Measurements from ENCODE around the gene SUFU.

Gene SUFU

DNA sequence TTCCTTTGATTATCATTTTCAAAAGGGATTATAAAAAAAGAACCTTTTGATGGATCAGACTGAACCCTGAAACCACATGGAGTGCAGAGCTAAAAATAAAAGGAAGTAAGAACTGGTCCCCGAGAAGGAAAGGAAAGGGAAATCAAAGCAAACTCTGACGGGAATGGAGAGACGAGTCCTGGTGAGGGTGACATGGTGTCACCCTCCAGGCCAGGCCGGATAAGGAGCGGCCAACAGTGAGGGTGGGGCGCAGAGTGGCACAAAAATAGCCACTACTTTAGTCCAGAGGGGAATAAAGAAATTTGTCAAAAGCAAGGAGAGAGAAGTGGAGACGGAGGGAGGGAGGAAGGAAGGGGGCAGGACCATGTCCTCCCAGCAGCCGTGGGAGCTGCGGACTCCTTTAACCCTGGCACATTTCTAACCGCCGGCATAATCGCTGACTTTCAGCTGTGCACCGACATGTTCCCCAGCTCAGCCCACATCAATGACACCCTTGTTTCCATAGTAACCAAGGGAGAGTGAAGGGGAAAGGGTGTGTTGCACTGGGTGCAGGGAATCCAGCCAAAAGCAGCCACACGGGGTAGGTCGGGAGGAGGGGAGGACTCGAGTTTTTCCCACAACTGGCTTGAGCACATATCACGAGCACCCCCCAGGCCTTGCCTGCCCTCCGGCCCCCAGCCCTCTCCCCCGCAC, 170.2 kb downstream of the SUFU start:
- peak overlapping the region; percentile 97 to 98 (median 98) for H3K27ac Mint-ChIP-seq
- H3K4me1 Mint-ChIP-seq: peaks cover 83% of the 10 kb centered on the region
- peak overlapping the region; percentile 76 to 84 (median 82) for H3K4me3 Mint-ChIP-seq
- H3K27me3 Mint-ChIP-seq (ENCODE audit: low read depth): no peaks in the 10 kb centered on the region
- TF ChIP-seq CTCF (IDR thresholded peaks at IDR 0.05; ENCODE audit: unreplicated experiment in 3 of 3): no peak
- H3K36me3 Mint-ChIP-seq (ENCODE audit: low read depth): no peaks in the 10 kb centered on the region
- H3K9me3 Mint-ChIP-seq: no peaks in the 10 kb centered on the region

- peak overlapping the region; percentile 63 to 80 (median 76) for H3K4me3 Mint-ChIP-seq
- peak overlapping the region; percentile 97 to 98 (median 98) for H3K27ac Mint-ChIP-seq
- no peaks in the 10 kb centered on the region for H3K36me3 Mint-ChIP-seq (ENCODE audit: low read depth)
- no peaks in the 10 kb centered on the region for H3K27me3 Mint-ChIP-seq (ENCODE audit: low read depth)
- H3K9me3 Mint-ChIP-seq: no peaks in the 10 kb centered on the region
- peaks cover 88% of the 10 kb centered on the region for H3K4me1 Mint-ChIP-seq
- TF ChIP-seq CTCF (IDR thresholded peaks at IDR 0.05; ENCODE audit: unreplicated experiment in 3 of 3): no peak
These were observed 170.8 kb downstream of the SUFU start for GRCh38 chr10:102674566-102674965.

DNA sequence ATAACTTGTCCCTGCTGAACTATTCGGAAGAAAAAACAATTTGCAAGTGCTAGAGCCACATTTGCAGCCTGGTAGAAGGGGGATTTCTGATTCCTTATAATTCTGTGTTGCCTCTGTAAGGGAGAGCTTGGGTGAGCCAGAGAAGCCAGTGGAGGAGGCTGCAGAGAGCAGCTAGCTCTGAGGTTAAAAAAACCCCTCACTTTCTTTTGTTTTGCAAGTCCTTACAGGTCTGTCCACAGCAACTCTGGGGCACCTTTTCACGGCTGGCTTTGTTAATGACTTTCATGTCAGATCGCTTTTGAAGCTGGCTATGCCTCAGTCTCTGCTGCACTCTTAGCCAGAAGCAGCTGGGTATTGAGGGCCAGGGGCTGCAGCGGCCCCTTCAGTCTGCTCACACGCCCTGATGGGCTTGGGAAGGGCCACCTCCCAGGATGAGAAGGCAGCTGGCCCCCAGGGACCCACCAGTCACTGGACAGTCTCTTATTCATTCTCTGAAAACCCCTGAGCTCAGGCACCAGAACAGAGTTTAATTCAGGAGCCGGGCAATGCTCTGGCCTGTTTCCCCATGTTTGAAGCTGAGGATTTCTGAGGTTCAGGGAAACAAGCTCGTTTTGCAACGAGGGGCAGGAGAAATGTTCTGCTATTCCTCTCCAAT, 171.4 kb downstream of the SUFU start:
- TF ChIP-seq CTCF (IDR thresholded peaks at IDR 0.05; ENCODE audit: unreplicated experiment in 3 of 3): no peak
- peaks cover 86% of the 10 kb centered on the region for H3K4me1 Mint-ChIP-seq
- H3K36me3 Mint-ChIP-seq (ENCODE audit: low read depth): peaks cover 1% of the 10 kb centered on the region
- H3K9me3 Mint-ChIP-seq: no peaks in the 10 kb centered on the region
- peak overlapping the region; percentile 97 to 98 (median 98) for H3K27ac Mint-ChIP-seq
- no peaks in the 10 kb centered on the region for H3K27me3 Mint-ChIP-seq (ENCODE audit: low read depth)
- H3K4me3 Mint-ChIP-seq: peak overlapping the region; percentile 63 to 80 (median 76)

DNA sequence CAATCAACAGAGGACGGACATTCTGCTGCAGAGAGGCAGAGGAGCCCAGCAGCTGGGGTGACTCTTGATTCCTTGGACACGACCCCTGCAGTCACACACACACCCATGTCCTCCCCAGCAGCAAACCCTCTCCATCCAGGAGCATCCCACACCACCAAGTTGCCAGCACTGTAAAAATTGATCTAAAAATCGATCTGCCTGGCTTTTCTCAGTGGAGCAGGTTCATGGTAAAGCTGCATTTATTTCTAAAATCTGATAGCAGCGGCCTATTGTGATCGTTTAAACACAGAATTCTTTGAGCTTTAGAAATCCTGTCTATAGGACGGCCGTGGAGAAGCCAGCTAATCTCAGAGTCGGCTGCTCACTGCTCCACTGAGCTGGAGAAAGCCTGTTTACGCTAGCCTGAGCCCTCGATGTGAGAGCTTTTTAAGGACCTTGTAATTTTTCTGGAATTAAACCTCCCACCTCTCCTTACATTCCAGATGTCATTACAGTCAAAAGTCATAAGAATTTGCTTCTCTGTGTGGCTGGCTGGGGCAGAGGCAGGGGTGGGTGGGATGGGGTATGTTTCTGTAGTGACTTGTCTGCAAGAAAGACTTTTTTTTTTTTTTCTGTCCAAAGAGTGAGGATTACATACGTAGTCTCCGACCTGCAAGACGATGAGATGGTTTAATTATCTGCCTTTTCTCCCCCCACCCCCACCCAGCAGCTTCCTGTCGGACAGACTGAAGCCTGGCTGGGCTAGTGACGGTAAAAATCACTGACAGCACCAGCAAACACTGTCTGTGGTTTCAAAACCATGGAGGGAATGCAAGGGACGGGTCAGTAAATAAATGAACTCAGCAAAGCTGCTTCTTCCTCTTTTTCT, 172.1 kb downstream of the SUFU start:
- peaks cover 6% of the 10 kb centered on the region for H3K36me3 Mint-ChIP-seq (ENCODE audit: low read depth)
- peaks cover 84% of the 10 kb centered on the region for H3K4me1 Mint-ChIP-seq
- H3K4me3 Mint-ChIP-seq: peak overlapping the region; percentile 63 to 80 (median 76)
- TF ChIP-seq CTCF (IDR thresholded peaks at IDR 0.05; ENCODE audit: unreplicated experiment in 3 of 3): no peak
- H3K9me3 Mint-ChIP-seq: no peaks in the 10 kb centered on the region
- peak overlapping the region; percentile 97 to 98 (median 98) for H3K27ac Mint-ChIP-seq
- no peaks in the 10 kb centered on the region for H3K27me3 Mint-ChIP-seq (ENCODE audit: low read depth)

DNA sequence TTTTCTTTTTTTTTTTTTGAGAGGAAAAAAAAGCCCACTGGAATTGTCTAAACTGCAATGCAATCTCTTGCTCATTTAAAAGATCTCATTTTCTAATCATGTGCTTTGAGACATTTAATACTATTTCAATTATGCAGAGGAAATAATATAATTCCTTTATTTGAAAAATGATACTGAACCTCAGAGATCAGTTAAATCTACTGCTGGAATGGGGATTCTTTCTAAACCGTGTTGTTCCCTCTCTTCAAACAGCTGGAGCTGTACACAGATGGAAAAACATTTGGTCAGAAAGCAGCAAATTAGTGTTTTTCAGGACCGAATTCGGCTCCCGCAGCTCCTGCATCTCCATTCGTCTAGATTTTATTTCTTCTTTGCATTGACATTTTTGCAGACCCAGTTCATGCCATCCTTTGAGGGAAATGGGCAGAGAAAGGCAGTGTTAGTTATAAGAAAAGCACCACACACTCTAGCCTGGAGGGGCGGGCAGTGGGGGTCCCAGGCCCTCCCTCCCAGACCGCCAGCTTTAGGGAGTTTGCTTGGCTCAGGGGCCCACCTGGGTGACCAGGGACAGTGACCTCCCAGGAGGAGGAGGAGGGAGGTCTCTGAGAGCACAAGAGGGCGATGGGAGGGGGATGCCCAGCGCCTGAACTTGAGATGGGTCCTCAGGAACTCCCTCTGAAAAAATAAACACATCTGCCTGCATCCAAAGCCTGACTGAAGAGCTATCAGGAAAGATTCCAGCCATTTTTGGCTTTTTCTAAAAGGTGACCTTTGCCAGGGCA, 173.0 kb downstream of the SUFU start:
- H3K4me1 Mint-ChIP-seq: peaks cover 84% of the 10 kb centered on the region
- no peaks in the 10 kb centered on the region for H3K9me3 Mint-ChIP-seq
- H3K36me3 Mint-ChIP-seq (ENCODE audit: low read depth): peaks cover 11% of the 10 kb centered on the region
- H3K4me3 Mint-ChIP-seq: peak overlapping the region; percentile 32 to 76 (median 37)
- TF ChIP-seq CTCF (IDR thresholded peaks at IDR 0.05; ENCODE audit: unreplicated experiment in 3 of 3): no peak
- peak overlapping the region; percentile 97 to 98 (median 98) for H3K27ac Mint-ChIP-seq
- no peaks in the 10 kb centered on the region for H3K27me3 Mint-ChIP-seq (ENCODE audit: low read depth)

All from nephron (organoid).